BJ (cell line): Measurements from ENCODE around the gene NSMCE1. TPM values are rescaled to one million over a fixed set of nuclear protein-coding genes. Genes with fewer than 3 reads are reported as not detected.

Source experiments
- CTCF ChIA-PET: fragments of 350-600 bp; formaldehyde crosslinking; extraction: SDS; loops from one replicate; lab custom pipeline; 2021; ENCODE audit warnings: antibody characterized with exemption, inconsistent platforms; lab: Yijun Ruan, JAX
- POLR2A ChIA-PET: fragments of 300-600 bp; sonication (Branson Sonifier 250); formaldehyde crosslinking; extraction: SDS; loops from one replicate; lab custom pipeline; 2021; ENCODE audit warnings: antibody characterized with exemption; lab: Charles Lee
- DNase-seq: peaks from one replicate; pipeline ENCODE4 v3.0.0-alpha.2; 2011; ENCODE audit warnings: low read depth
- H3K27me3 ChIP-seq: 2 replicates; pipeline ENCODE4 v1.6.0; 2011; ENCODE audit warnings: low read length; ENCODE audit not compliant: control insufficient read depth, insufficient read depth
- H3K36me3 ChIP-seq: 2 replicates; pipeline ENCODE4 v1.5.1; 2011; ENCODE audit warnings: low read length; ENCODE audit not compliant: control insufficient read depth, insufficient read depth
- H3K4me3 ChIP-seq: 2 replicates; pipeline ENCODE4 v1.5.1; 2011; ENCODE audit warnings: low read depth, mild to moderate bottlenecking, control low read depth, low read length
- polyA plus RNA-seq: library from polyadenylated mRNA; depleted of rRNA; stranded (reverse); fragments of >200 nt; gene quantifications from 2 replicates; pipeline ENCODE4 v1.2.3, GENCODE V29; 2011; rRNA removed
- TF ChIP-seq, protein P1 (sequence below): IDR thresholded peaks from 2 replicates; pipeline ENCODE4 v1.5.1; 2011; ENCODE audit warnings: low read depth, mild to moderate bottlenecking, control low read depth, inconsistent platforms, low read length, moderate library complexity; ENCODE audit not compliant: insufficient read depth

The NSMCE1 gene
- polyA plus RNA-seq, 1 experiment = 34.3 TPM

DNA sequence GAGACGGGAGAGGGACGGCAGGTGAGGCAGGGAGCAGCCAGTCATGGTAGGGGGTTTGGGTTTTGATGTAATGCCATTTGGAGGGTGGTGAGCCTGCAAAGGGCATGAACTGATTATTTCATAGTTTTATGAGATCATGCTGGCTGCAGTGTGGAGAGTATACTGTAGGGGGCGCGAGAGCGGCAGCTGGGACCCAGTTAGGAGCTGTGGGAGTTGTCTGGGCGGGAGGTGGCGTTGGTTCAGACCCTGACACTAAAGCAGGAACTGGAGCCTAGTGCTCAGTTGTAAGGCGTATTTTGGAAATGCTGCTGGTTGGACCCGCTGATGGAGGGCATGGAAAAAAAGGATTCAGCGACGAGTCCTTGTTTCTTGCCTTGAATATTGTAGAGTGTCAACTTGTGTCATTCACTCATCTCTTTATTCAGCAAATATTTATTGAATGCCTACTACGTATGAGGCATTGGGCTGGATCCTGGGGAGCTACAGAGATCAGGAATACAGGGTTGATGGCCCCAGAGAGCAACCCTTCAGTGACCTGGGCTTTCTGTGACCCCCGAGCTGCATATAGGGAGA is 89.0 kb downstream of the NSMCE1 start:
- Histone ChIP-seq H3K36me3 (no peaks in the 10 kb centered on the region), H3K4me3 (no peak overlapping the region), H3K27me3 (peaks cover 3% of the 10 kb centered on the region; the same call in 1 of the 2 replicates)
- POLR2A ChIA-PET = no interaction called here
- TF ChIP-seq, protein P1, sequence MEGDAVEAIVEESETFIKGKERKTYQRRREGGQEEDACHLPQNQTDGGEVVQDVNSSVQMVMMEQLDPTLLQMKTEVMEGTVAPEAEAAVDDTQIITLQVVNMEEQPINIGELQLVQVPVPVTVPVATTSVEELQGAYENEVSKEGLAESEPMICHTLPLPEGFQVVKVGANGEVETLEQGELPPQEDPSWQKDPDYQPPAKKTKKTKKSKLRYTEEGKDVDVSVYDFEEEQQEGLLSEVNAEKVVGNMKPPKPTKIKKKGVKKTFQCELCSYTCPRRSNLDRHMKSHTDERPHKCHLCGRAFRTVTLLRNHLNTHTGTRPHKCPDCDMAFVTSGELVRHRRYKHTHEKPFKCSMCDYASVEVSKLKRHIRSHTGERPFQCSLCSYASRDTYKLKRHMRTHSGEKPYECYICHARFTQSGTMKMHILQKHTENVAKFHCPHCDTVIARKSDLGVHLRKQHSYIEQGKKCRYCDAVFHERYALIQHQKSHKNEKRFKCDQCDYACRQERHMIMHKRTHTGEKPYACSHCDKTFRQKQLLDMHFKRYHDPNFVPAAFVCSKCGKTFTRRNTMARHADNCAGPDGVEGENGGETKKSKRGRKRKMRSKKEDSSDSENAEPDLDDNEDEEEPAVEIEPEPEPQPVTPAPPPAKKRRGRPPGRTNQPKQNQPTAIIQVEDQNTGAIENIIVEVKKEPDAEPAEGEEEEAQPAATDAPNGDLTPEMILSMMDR = peak; percentile 81
- no peak for DNase-seq
- CTCF ChIA-PET = interaction anchor here (0.6 to 7.0 kb wide), 16 partner anchors 9 to 277 kb away, joined by 3 to 55 read pairs (median 5); partner anchors contain the start of gene KDM8

DNA sequence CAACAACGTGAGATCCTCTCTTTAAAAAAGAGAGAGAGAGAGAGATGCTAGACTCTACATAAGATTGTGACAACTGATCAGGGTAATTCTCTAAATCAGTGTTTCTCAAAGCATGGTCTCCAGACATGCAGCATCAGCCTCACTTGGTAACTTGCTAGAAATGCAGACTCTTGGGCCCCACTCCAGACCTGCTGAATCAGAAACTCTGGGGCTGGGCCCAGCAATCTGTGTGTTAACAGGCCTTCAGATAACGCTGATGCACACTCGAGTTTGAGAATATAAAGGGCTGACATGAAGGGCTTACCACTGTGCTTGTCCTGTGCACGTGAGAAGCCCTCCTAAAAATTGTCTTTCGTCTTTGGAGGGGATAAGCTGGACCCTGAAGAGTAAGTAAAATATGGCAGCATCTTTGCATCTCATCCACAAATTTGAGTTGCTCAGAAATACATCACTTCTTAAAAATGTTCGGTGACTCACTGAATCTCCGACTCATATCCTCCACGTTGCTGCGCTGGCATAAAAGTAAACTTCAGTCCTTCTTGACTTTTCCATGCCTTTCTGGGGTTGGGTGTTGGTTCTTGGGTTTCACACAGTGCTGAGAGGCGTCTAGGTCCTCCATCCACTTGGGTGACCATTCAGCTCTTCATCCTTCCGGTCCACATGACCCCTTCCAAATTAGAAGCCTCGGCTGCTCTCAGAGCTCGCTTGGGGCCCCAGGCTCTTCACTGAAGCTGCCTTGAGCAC is 91.4 kb downstream of the NSMCE1 start:
- POLR2A ChIA-PET = no interaction called here
- Histone ChIP-seq H3K36me3 (no peaks in the 10 kb centered on the region), H3K27me3 (peaks cover 3% of the 10 kb centered on the region; the same call in 1 of the 2 replicates), H3K4me3 (no peak overlapping the region)
- TF ChIP-seq, protein P1 = no peak
- CTCF ChIA-PET = interaction anchor here (0.6 to 7.0 kb wide), 7 partner anchors 10 to 1460 kb away, joined by 3 to 55 read pairs (median 3); no protein-coding TSS in a partner anchor
- DNase-seq = no peak

DNA sequence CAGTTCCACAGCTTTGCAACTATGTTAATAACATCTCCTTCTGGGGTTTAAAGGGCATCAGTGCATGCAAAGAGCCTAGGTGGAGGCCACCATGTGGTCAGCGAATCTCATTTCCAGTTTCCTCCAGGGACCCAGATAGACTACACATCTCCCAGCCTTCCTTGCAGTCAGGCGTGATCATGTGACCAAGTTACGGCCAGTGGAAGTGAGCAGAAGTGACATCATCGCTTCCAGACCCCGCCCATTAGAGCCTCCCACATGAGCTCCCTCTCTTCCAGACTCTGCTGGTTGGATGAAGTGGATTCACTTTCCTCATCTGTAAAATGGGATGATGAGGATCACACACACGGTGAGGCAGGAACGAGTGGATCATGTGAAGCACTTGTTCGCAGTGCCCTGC is 92.7 kb downstream of the NSMCE1 start:
- H3K4me3 ChIP-seq = no peak overlapping the region
- H3K27me3 ChIP-seq = no peaks in the 10 kb centered on the region; the same call in 1 of the 2 replicates
- no peak for DNase-seq
- H3K36me3 ChIP-seq = no peaks in the 10 kb centered on the region
- ChIA-PET POLR2A (no interaction called here), CTCF (interaction anchor here (1.3 to 7.0 kb wide), 3 partner anchors 12 to 191 kb away, joined by 3 to 55 read pairs (median 4); no protein-coding TSS in a partner anchor)
- TF ChIP-seq, protein P1 = no peak

Other genes starting within 250 kb of the NSMCE1 start
- not detected in 2 replicates for gene C16orf82, start 201.8 kb downstream of the NSMCE1 start, polyA plus RNA-seq
- 2.0 and 3.7 TPM in 2 replicates for gene KDM8, start 65.2 kb downstream of the NSMCE1 start, polyA plus RNA-seq
- 17.3 and 25.4 TPM in 2 replicates for gene IL4R, start 45.2 kb upstream of the NSMCE1 start, polyA plus RNA-seq
- 0.33 and 0.58 TPM in 2 replicates for gene IL21R, start 133.4 kb upstream of the NSMCE1 start, polyA plus RNA-seq